HS-27A (cell line): ENCODE data around the gene PTPRK.
A peak's percentile ranks its signal among the peaks of the same experiment; 100 is the strongest.

Experiments used
- DNase-seq: peaks from one replicate; pipeline ENCODE4 v3.0.0-alpha.2; 2012; ENCODE audit warnings: low read depth, missing footprints

PTPRK gene

GRCh38 chr6:128246472-128247260, 273.7 kb downstream of the PTPRK start:
- DNase-seq: no peak

- DNase-seq: no peak
These were observed 275.5 kb downstream of the PTPRK start for GRCh38 chr6:128244751-128245405.

GRCh38 chr6:128242765-128243403, 277.5 kb downstream of the PTPRK start:
- peak; percentile 51 for DNase-seq

- DNase-seq: no peak
These were observed 279.2 kb downstream of the PTPRK start for GRCh38 chr6:128241216-128241615.

- no peak for DNase-seq
These were observed 280.4 kb downstream of the PTPRK start for GRCh38 chr6:128240024-128240428.

- DNase-seq: no peak
These were observed 281.3 kb downstream of the PTPRK start for GRCh38 chr6:128239146-128239545.

GRCh38 chr6:128238225-128238624, 282.2 kb downstream of the PTPRK start:
- no peak for DNase-seq

- no peak for DNase-seq
These were observed 284.8 kb downstream of the PTPRK start for GRCh38 chr6:128235556-128235955.

GRCh38 chr6:128233531-128233930, 286.9 kb downstream of the PTPRK start:
- no peak for DNase-seq

GRCh38 chr6:128230267-128230989, 290.0 kb downstream of the PTPRK start:
- DNase-seq: no peak

GRCh38 chr6:128225612-128226011, 294.8 kb downstream of the PTPRK start:
- no peak for DNase-seq

- no peak for DNase-seq
These were observed 303.5 kb downstream of the PTPRK start for GRCh38 chr6:128216917-128217316.

GRCh38 chr6:128209771-128210170, 310.6 kb downstream of the PTPRK start:
- peak; percentile 81 for DNase-seq

GRCh38 chr6:128208851-128209580, 311.4 kb downstream of the PTPRK start:
- peak; percentile 36 for DNase-seq

- peak; percentile 69 for DNase-seq
These were observed 312.3 kb downstream of the PTPRK start for GRCh38 chr6:128208078-128208477.

GRCh38 chr6:128206610-128207426, 313.6 kb downstream of the PTPRK start:
- DNase-seq: no peak

GRCh38 chr6:128204616-128205015, 315.8 kb downstream of the PTPRK start:
- peak; percentile 58 for DNase-seq

GRCh38 chr6:128202169-128202765, 318.1 kb downstream of the PTPRK start:
- no peak for DNase-seq

- DNase-seq: no peak
These were observed 319.6 kb downstream of the PTPRK start for GRCh38 chr6:128200789-128201188.

- no peak for DNase-seq
These were observed 320.9 kb downstream of the PTPRK start for GRCh38 chr6:128199461-128199860.
